Stomach (tissue), 9 donors: ENCODE results near the gene SHFL. TPM values are rescaled to one million over a fixed set of nuclear protein-coding genes. Genes with fewer than 3 reads are reported as not detected.
A peak's percentile ranks its signal among the peaks of the same experiment; 100 is the strongest.

ENCODE experiments used
- DNase-seq, 2 donors: peaks; one replicate each; pipeline versions ENCODE4 v3.0.0 to v3.0.0-alpha.2; 2013 to 2019
- H3K27ac ChIP-seq, 5 donors: fragments of 200-600 bp in 4 of 5; sonication (generic) in 4 of 5; one replicate each; pipeline ENCODE4 v1.5.1; 2013 to 2019; ENCODE audit warnings: mild to moderate bottlenecking in 1 of 5, moderate library complexity in 1 of 5
- H3K27me3 ChIP-seq, 3 donors: fragments of 200-600 bp; sonication (generic); one replicate each; pipeline ENCODE4 v1.5.1; 2017 to 2019; ENCODE audit warnings: mixed run types in 1 of 3
- H3K36me3 ChIP-seq, 4 donors: fragments of 200-600 bp; sonication (generic); 1 replicate in 3 of 4; 2 replicates in 1 of 4; pipeline ENCODE4 v1.5.1; 2016 to 2019
- H3K4me1 ChIP-seq, 4 donors: fragments of 200-600 bp; sonication (generic); one replicate each; pipeline ENCODE4 v1.5.1; 2016 to 2019
- H3K4me3 ChIP-seq, 4 donors: fragments of 200-600 bp; sonication (generic) in 3 of 4; one replicate each; pipeline ENCODE4 v1.5.1; 2016 to 2019; ENCODE audit warnings: mild to moderate bottlenecking in 1 of 4
- H3K9me3 ChIP-seq, 4 donors: fragments of 200-600 bp; sonication (generic); one replicate each; pipeline ENCODE4 v1.5.1; 2016 to 2019
- CTCF ChIP-seq, 7 experiments: fragments of 450-650 bp in 4 of 7; fragments of 200-600 bp in 3 of 7; sonication (generic) in 3 of 7; IDR thresholded peaks; one replicate each; pipeline ENCODE4 v1.5.1; 2016 to 2019; ENCODE audit warnings: antibody characterized with exemption in 7 of 7, control low read depth in 2 of 7, mild to moderate bottlenecking in 1 of 7
- EP300 ChIP-seq: sonication (generic); formaldehyde crosslinking; IDR thresholded peaks from one replicate; pipeline ENCODE4 v1.6.1; 2017; ENCODE audit warnings: antibody characterized with exemption
- POLR2A ChIP-seq, 4 donors: fragments of 450-650 bp; IDR thresholded peaks; one replicate each; pipeline ENCODE4 v1.6.1; 2016; ENCODE audit warnings: antibody characterized with exemption in 4 of 4, control low read depth in 2 of 4, mild to moderate bottlenecking in 1 of 4, moderate library complexity in 1 of 4
- POLR2AphosphoS5 ChIP-seq, 3 donors: sonication (generic); formaldehyde crosslinking; IDR thresholded peaks; one replicate each; pipeline ENCODE4 v1.6.1; 2016; ENCODE audit warnings: antibody characterized with exemption in 3 of 3
- WGBS, 5 donors: extraction: QIAGEN DNeasy Blood & Tissue Kit in 3 of 5; methylation state at CpG; one replicate each; pipeline versions ENCODE4 v1.1.5 to v1.1.7; 2013 to 2018; 5-methylcytosine and 5-hydroxymethylcytosine counted together
- intact Hi-C: fragments of 100-400 bp; cut with DNase I; formaldehyde crosslinking; loops from one replicate; pipeline ENCODE4 v1.15.1; 2023; ENCODE audit warnings: low total_unique reads
- polyA plus RNA-seq, 3 donors: library from polyadenylated mRNA; stranded (reverse); fragments of 200-250 nt; gene quantifications; one replicate each; pipeline ENCODE4 v1.2.3, GENCODE V29; 2013
- total RNA-seq, 5 donors: library from RNA; depleted of rRNA; stranded (reverse); fragments of >200 nt; gene quantifications; one replicate each; pipeline versions ENCODE4 v1.1.0 to v1.2.3, GENCODE V29; 2014 to 2016
- donor health status: healthy with polysubstance abuse.
- donor health status: Bipolar disorder and iron deficiency.
- donor health status: healthy.

SHFL gene
- total and polyA plus RNA-seq, 8 donors: 7.0 to 62.0 (median 25.5) TPM

GRCh38 chr19:10118960-10119359 lies 32.8 kb downstream of the SHFL start:
- intact Hi-C loops: loop anchor here (10.0 kb wide), 1 partner anchor 136 kb away; the partner anchor contains the start of gene MRPL4
- TF ChIP-seq EP300: no peak
- no peak for TF ChIP-seq POLR2A (IDR thresholded peaks at IDR 0.05)
- peak overlapping the region in 4 of 5 donors; percentile 74 to 86 (median 82) for H3K27ac ChIP-seq

GRCh38 chr19:10120538-10121189 lies 34.5 kb downstream of the SHFL start:
- Histone ChIP-seq H3K27me3 (no peaks in the 10 kb centered on the region), H3K36me3 (peaks cover 29 to 43% (median 31%) of the 10 kb centered on the region in 4 donors), H3K4me3 (peak overlapping the region in 1 of 4 donors; percentile 97), H3K9me3 (no peaks in the 10 kb centered on the region), H3K27ac (peak overlapping the region; percentile 48 to 86 (median 79)), H3K4me1 (peaks cover 17 to 47% (median 29%) of the 10 kb centered on the region in 4 donors)
- no peak for TF ChIP-seq EP300
- no peak for TF ChIP-seq POLR2AphosphoS5 (IDR thresholded peaks at IDR 0.05)
- no peak for TF ChIP-seq CTCF (IDR thresholded peaks at IDR 0.05)
- TF ChIP-seq POLR2A (IDR thresholded peaks at IDR 0.05): no peak
- 62 to 77% (median 69%) methylated on average over 9 of the region's 9 CpGs for WGBS, 5 donors
- intact Hi-C loops: no loop called here
- DNase-seq: no peak

More at GRCh38 chr19:10118960-10119359, 32.8 kb downstream of the SHFL start:
- no peaks in the 10 kb centered on the region for H3K9me3 ChIP-seq
- 27 to 36% (median 30%) methylated on average over 10 to 12 of the region's 12 CpGs for WGBS, 5 donors
- no peak for DNase-seq
- H3K4me3 ChIP-seq: peak overlapping the region; percentile 78 to 97 (median 87)
- no peaks in the 10 kb centered on the region for H3K27me3 ChIP-seq
- H3K4me1 ChIP-seq: peaks cover 17 to 47% (median 31%) of the 10 kb centered on the region in 4 donors
- H3K36me3 ChIP-seq: peaks cover 43 to 48% (median 47%) of the 10 kb centered on the region in 4 donors

DNA sequence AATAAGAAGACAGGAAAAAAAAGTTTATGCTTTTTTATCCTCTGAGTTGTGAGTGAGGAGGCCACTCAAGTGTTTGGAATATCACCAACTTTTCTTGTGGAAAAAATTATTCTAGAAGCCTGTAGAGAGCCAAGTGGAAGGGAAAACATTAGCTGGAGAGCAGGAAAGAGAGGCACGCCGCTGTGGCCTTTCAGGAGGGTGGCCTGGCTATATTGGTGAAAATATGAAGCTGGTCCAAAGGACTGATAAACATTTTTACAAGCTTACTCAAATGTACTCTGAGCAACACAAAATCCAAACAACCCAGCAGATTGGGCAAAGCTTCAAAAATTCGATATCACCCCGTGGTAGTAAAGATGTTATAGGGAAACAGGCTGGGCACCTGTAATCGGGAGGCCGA lies 35.9 kb downstream of the SHFL start:
- TF ChIP-seq EP300 (no peak), POLR2A (IDR thresholded peaks at IDR 0.05) (no peak), POLR2AphosphoS5 (IDR thresholded peaks at IDR 0.05) (peak in 2 of 3 donors; percentile 6 to 15)
- no peaks in the 10 kb centered on the region for H3K27me3 ChIP-seq
- intact Hi-C loops: no loop called here
- WGBS, 5 donors: 28 to 65% (median 62%) methylated on average over 6 of the region's 6 CpGs
- no peak for DNase-seq
- H3K9me3 ChIP-seq: no peaks in the 10 kb centered on the region
- peaks cover 17 to 41% (median 27%) of the 10 kb centered on the region in 4 donors for H3K4me1 ChIP-seq
- H3K36me3 ChIP-seq: peaks cover 16 to 32% (median 18%) of the 10 kb centered on the region in 4 donors
- H3K4me3 ChIP-seq: no peak overlapping the region
- peak overlapping the region in 4 of 5 donors; percentile 27 to 86 (median 79) for H3K27ac ChIP-seq

- no peak for DNase-seq
- 94 to 97% (median 97%) methylated on average over 7 of the region's 7 CpGs for WGBS, 5 donors
- peaks cover 4 to 20% (median 8%) of the 10 kb centered on the region in 4 donors for H3K4me1 ChIP-seq
- intact Hi-C loops: no loop called here
- H3K4me3 ChIP-seq: no peak overlapping the region
- H3K36me3 ChIP-seq: peaks cover 0 to 35% (median 22%) of the 10 kb centered on the region in 4 donors
- no peaks in the 10 kb centered on the region for H3K27me3 ChIP-seq
- H3K9me3 ChIP-seq: no peaks in the 10 kb centered on the region
- no peak overlapping the region for H3K27ac ChIP-seq
- TF ChIP-seq CTCF (IDR thresholded peaks at IDR 0.05) (no peak), POLR2A (IDR thresholded peaks at IDR 0.05) (no peak), POLR2AphosphoS5 (IDR thresholded peaks at IDR 0.05) (no peak), EP300 (no peak)
Measured at GRCh38 chr19:10124429-10124828, 38.3 kb downstream of the SHFL start.

DNA sequence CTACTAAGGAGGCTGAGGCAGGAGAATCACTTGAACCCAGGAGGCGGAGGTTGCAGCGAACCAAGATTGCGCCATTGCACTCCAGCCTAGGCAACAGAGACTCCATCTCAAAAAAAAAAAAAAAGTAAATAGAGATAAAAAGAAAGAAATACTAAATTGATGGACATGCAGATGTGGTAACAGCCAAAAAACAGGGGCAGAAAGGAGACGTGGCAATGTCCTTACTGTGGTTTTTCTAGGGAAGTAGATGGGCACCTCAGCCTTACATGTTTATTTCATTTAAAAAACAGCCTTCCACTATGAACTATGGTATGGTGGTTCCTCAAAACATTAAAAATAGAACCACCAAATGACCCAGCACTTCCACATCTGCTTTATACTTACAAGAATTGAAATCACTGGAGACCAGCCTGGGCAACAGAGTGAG lies 40.1 kb downstream of the SHFL start:
- no peak for DNase-seq
- Histone ChIP-seq H3K27me3 (no peaks in the 10 kb centered on the region), H3K36me3 (peaks cover 4 to 51% (median 38%) of the 10 kb centered on the region in 4 donors), H3K9me3 (no peaks in the 10 kb centered on the region), H3K4me3 (no peak overlapping the region), H3K27ac (peak overlapping the region in 1 of 5 donors; percentile 13), H3K4me1 (peaks cover 0 to 6% (median 0%) of the 10 kb centered on the region in 4 donors)
- 74 to 98% (median 90%) methylated on average over 4 of the region's 4 CpGs for WGBS, 5 donors
- intact Hi-C loops: no loop called here
- TF ChIP-seq POLR2AphosphoS5 (IDR thresholded peaks at IDR 0.05) (no peak), EP300 (no peak)

DNA sequence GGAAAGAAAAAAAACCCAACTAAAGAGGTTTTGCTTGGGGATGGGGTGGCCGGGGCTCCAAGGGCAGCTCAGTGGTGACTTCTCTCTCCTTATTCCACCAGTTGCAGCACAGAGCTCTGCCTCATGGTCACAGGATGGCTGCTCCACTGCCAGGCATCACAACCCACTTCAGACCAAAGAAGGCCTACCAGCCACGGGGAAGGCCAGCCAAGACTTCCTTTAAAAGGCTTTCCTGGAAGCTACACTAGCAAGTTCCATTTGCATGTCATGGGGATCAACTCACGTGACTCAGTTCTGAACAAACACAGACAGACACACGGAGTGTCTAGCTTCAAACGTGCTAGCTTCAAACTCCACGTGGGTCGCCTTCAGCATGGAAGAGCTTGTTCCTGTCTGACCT lies 46.8 kb downstream of the SHFL start:
- 91 to 96% (median 93%) methylated on average over 7 of the region's 7 CpGs for WGBS, 5 donors
- intact Hi-C loops: no loop called here
- H3K4me1 ChIP-seq: no peaks in the 10 kb centered on the region
- TF ChIP-seq CTCF (IDR thresholded peaks at IDR 0.05) (no peak), EP300 (no peak), POLR2AphosphoS5 (IDR thresholded peaks at IDR 0.05) (no peak), POLR2A (IDR thresholded peaks at IDR 0.05) (no peak)
- H3K27me3 ChIP-seq: no peaks in the 10 kb centered on the region
- no peak overlapping the region for H3K4me3 ChIP-seq
- no peak for DNase-seq
- H3K27ac ChIP-seq: no peak overlapping the region
- H3K9me3 ChIP-seq: no peaks in the 10 kb centered on the region
- H3K36me3 ChIP-seq: peaks cover 55 to 100% (median 96%) of the 10 kb centered on the region in 4 donors
